Hematopoietic multipotent progenitor cell treated with erythropoietin and hydrocortisone succinate and interleukin-3 and kit ligand, for 4 days (in vitro differentiated cells): Measurements from ENCODE around the gene TMEM125.

Source experiments
- DNase-seq: peaks from one replicate; pipeline ENCODE4 v3.0.0-alpha.2; 2015

TMEM125 gene

GRCh38 chr1:43313771-43314170, 44.0 kb downstream of the TMEM125 start:
- no peak for DNase-seq

GRCh38 chr1:43314233-43314632, 44.5 kb downstream of the TMEM125 start:
- no peak for DNase-seq

GRCh38 chr1:43315481-43315880, 45.7 kb downstream of the TMEM125 start:
- DNase-seq: no peak

GRCh38 chr1:43315963-43316737, 46.4 kb downstream of the TMEM125 start:
- no peak for DNase-seq

GRCh38 chr1:43316738-43317520, 47.1 kb downstream of the TMEM125 start:
- no peak for DNase-seq

GRCh38 chr1:43317817-43318471, 48.2 kb downstream of the TMEM125 start:
- DNase-seq: no peak

GRCh38 chr1:43318831-43319230, 49.0 kb downstream of the TMEM125 start:
- no peak for DNase-seq

- DNase-seq: no peak
These were observed 49.5 kb downstream of the TMEM125 start for GRCh38 chr1:43319288-43319687.

GRCh38 chr1:43319766-43320165, 50.0 kb downstream of the TMEM125 start:
- no peak for DNase-seq

- DNase-seq: no peak
These were observed 51.6 kb downstream of the TMEM125 start for GRCh38 chr1:43321331-43321891.

GRCh38 chr1:43322506-43322905, 52.7 kb downstream of the TMEM125 start:
- no peak for DNase-seq
